ENCODE results near the gene GPR35.
"Not testable (repeated sequence)": the region's sequence is repeated elsewhere in the genome, so short reads cannot be mapped to it uniquely, and the experiment has no call there.

Gene GPR35

GRCh38 chr2:240680185-240680584 is 54.9 kb downstream of the GPR35 start:
- POLR2A ChIA-PET; DNase-seq (ENCODE audit: extremely low spot score); CTCF ChIA-PET: not testable (repeated sequence)

Measured in GM10248 (cell line).